Transverse colon (tissue), 4 donors: ENCODE data around the gene GPER1.

Source experiments
- CTCF ChIP-seq, 5 experiments: fragments of 200-600 bp in 3 of 5; fragments of 450-650 bp in 2 of 5; sonication (generic) in 3 of 5; IDR thresholded peaks; 1 replicate in 2 of 5; 2 replicates in 3 of 5; pipeline ENCODE4 v1.5.1; 2016 to 2017; ENCODE audit warnings: antibody characterized with exemption in 5 of 5, inconsistent platforms in 3 of 5, mild to moderate bottlenecking in 2 of 5, moderate library complexity in 1 of 5
- EP300 ChIP-seq: sonication (generic); formaldehyde crosslinking; IDR thresholded peaks from one replicate; pipeline ENCODE4 v1.6.1; 2017; ENCODE audit warnings: antibody characterized with exemption, low read depth
- POLR2A ChIP-seq: fragments of 450-650 bp; IDR thresholded peaks from one replicate; pipeline ENCODE4 v1.6.1; 2016; ENCODE audit warnings: antibody characterized with exemption, mild to moderate bottlenecking, moderate library complexity
- POLR2AphosphoS5 ChIP-seq, 3 donors: sonication (generic); formaldehyde crosslinking; IDR thresholded peaks; one replicate each; pipeline ENCODE4 v1.6.1; 2016; ENCODE audit warnings: antibody characterized with exemption in 3 of 3

- TF ChIP-seq POLR2AphosphoS5 (IDR thresholded peaks at IDR 0.05): no peak
- no peak for TF ChIP-seq CTCF (IDR thresholded peaks at IDR 0.05)
- no peak for TF ChIP-seq EP300
- TF ChIP-seq POLR2A: no peak
Observed at GRCh38 chr7:1121886-1122831, 34.2 kb downstream of the GPER1 start.
